HCT116 (cell line): ENCODE data around the gene HDGF. TPM values are rescaled to one million over a fixed set of nuclear protein-coding genes. Genes with fewer than 3 reads are reported as not detected.

Experiments used
- ATAC-seq: fragments of 200-7000 bp; cut with Tn5 transposase; 2 replicates; pipeline ENCODE4 v1.9.1; 2020; ENCODE audit warnings: mild to moderate bottlenecking, moderate library complexity
- BruUV-seq: library from RNA; stranded (reverse); fragments of 400-500 nt; replicated peaks from 2 replicates; lab custom pipeline; 2021; lab: Mats Ljungman, UMichigan
- CTCF ChIA-PET: fragments of 300-600 bp; sonication (Branson Sonifier 250); formaldehyde crosslinking; loops from one replicate; lab custom pipeline; 2021; ENCODE audit warnings: antibody characterized with exemption; lab: Charles Lee
- POLR2A ChIA-PET: fragments of 300-600, 350-600 bp; sonication (Branson Sonifier 250); formaldehyde crosslinking; loops from one replicate; lab custom pipeline; 2021; ENCODE audit warnings: antibody characterized with exemption; lab: Charles Lee
- RAD21 ChIA-PET, 2 experiments: fragments of 300-600 bp; sonication (Branson Sonifier 250); formaldehyde crosslinking; loops; one replicate each; lab custom pipeline; 2023; ENCODE audit warnings: low total read pairs in 2 of 2; ENCODE audit not compliant: uncharacterized antibody in 2 of 2, unreplicated experiment in 2 of 2, low non-redundant PET in 1 of 2; lab: Charles Lee
- DNase-seq: peaks from one replicate; pipeline ENCODE4 v3.0.0-alpha.2; 2010; ENCODE audit warnings: low read depth, low spot score
- H2AFZ ChIP-seq: fragments of 200-600 bp; shearing (Covaris generic), sonication (generic); 2 replicates; pipeline ENCODE4 v1.6.1; 2017; ENCODE audit warnings: low read depth, mixed run types, mixed read lengths, antibody characterized with exemption, low read length; ENCODE audit not compliant: poor library complexity, severe bottlenecking
- H3K27ac ChIP-seq: 2 replicates; pipeline ENCODE4 v1.5.1; 2012; ENCODE audit warnings: low read depth, low read length
- H3K27me3 ChIP-seq: fragments of 200-600 bp; sonication (generic); 2 replicates; pipeline ENCODE4 v1.6.1; 2016; ENCODE audit warnings: mixed run types, low read length, mixed read lengths; ENCODE audit not compliant: insufficient read depth
- H3K36me3 ChIP-seq, 2 experiments: fragments of 200-500 bp in 1 of 2; fragments of 200-600 bp in 1 of 2; sonication (Bioruptor generic) in 1 of 2; sonication (generic) in 1 of 2; 2 replicates each; pipeline versions ENCODE4 v1.5.1 to v1.6.1; 2014 to 2016; ENCODE audit warnings: low read length in 2 of 2, inconsistent platforms in 1 of 2, mixed read lengths in 1 of 2, mixed run types in 1 of 2; ENCODE audit not compliant: insufficient read depth in 2 of 2, control insufficient read depth in 1 of 2
- H3K4me1 ChIP-seq, 2 experiments: fragments of 200-600 bp in 1 of 2; sonication (generic) in 1 of 2; 2 replicates each; pipeline versions ENCODE4 v1.5.1 to v1.6.1; 2012 to 2017; ENCODE audit warnings: low read length in 2 of 2, inconsistent platforms in 1 of 2, mild to moderate bottlenecking in 1 of 2, mixed read lengths in 1 of 2, mixed run types in 1 of 2, moderate library complexity in 1 of 2; ENCODE audit not compliant: insufficient read depth in 2 of 2, control insufficient read depth in 1 of 2
- H3K4me2 ChIP-seq: fragments of 200-600 bp; sonication (generic); 2 replicates; pipeline ENCODE4 v1.6.1; 2017; ENCODE audit warnings: mixed run types, low read length, mixed read lengths
- H3K4me3 ChIP-seq, 2 experiments: fragments of 200-600 bp in 1 of 2; sonication (generic) in 1 of 2; replicated peaks in 1 of 2; 2 replicates each; pipeline ENCODE4 v1.5.1; 2011 to 2016; ENCODE audit warnings: low read length in 2 of 2, control low read depth in 1 of 2, low read depth in 1 of 2, mild to moderate bottlenecking in 1 of 2, mixed read lengths in 1 of 2, mixed run types in 1 of 2
- H3K79me2 ChIP-seq: fragments of 200-600 bp; sonication (generic); 2 replicates; pipeline ENCODE4 v1.6.1; 2017; ENCODE audit warnings: mild to moderate bottlenecking, mixed run types, low read length, moderate library complexity, mixed read lengths; ENCODE audit not compliant: insufficient read depth
- H3K9ac ChIP-seq: fragments of 200-600 bp; sonication (generic); 2 replicates; pipeline ENCODE4 v1.6.1; 2016; ENCODE audit warnings: low read length, mixed read lengths
- H3K9me2 ChIP-seq: fragments of 200-600 bp; sonication (generic), shearing (Covaris generic); 2 replicates; pipeline ENCODE4 v1.6.1; 2017; ENCODE audit warnings: mixed run types, mild to moderate bottlenecking, moderate library complexity; ENCODE audit not compliant: insufficient read depth
- H3K9me3 ChIP-seq, 2 experiments: fragments of 200-500 bp in 1 of 2; fragments of 200-600 bp in 1 of 2; sonication (Bioruptor generic) in 1 of 2; sonication (generic) in 1 of 2; 2 replicates each; pipeline ENCODE4 v1.6.1; 2014 to 2017; ENCODE audit warnings: low read length in 2 of 2, mixed read lengths in 2 of 2, inconsistent platforms in 1 of 2, low read depth in 1 of 2, mild to moderate bottlenecking in 1 of 2, mixed run types in 1 of 2, moderate library complexity in 1 of 2; ENCODE audit not compliant: control insufficient read depth in 1 of 2, insufficient read depth in 1 of 2
- H4K20me1 ChIP-seq: fragments of 200-600 bp; sonication (generic), shearing (Covaris generic); 2 replicates; pipeline ENCODE4 v1.6.1; 2017; ENCODE audit warnings: mixed run types, mild to moderate bottlenecking, moderate library complexity; ENCODE audit not compliant: insufficient read depth
- EGR1 ChIP-seq: IDR thresholded peaks from 2 replicates; pipeline ENCODE4 v1.6.1; 2012; ENCODE audit warnings: low read depth
- EZH2 ChIP-seq: fragments of 200-600 bp; sonication (generic); IDR thresholded peaks from 2 replicates; pipeline ENCODE4 v1.6.1; 2017; ENCODE audit warnings: antibody characterized with exemption, mixed run types
- EZH2phosphoT487 ChIP-seq: fragments of 200-600 bp; IDR thresholded peaks from 2 replicates; pipeline ENCODE4 v1.6.1; 2018; ENCODE audit warnings: antibody characterized with exemption, borderline replicate concordance
- FOSL1 ChIP-seq: IDR thresholded peaks from 2 replicates; pipeline ENCODE4 v1.6.1; 2012; ENCODE audit warnings: low read depth
- REST ChIP-seq: IDR thresholded peaks from 2 replicates; pipeline ENCODE4 v1.6.1; 2012; ENCODE audit warnings: low read depth
- intact Hi-C: fragments of 100-400 bp; cut with micrococcal nuclease; formaldehyde crosslinking; loops from 2 replicates; pipeline ENCODE4 v1.10.0; 2022
- total RNA-seq: library from RNA; stranded (reverse); gene quantifications from one replicate; pipeline ENCODE4 v1.2.1, GENCODE V29; 2021; ENCODE audit not compliant: unreplicated experiment
- TF ChIP-seq, protein P1 (sequence below): IDR thresholded peaks from 2 replicates; pipeline ENCODE4 v1.6.1; 2012

The HDGF gene
- total RNA-seq, 1 experiment from 2014 or later, result 304 TPM

- ChIA-PET CTCF (interaction anchor here (1.6 kb wide), 1 partner anchor 65 kb away, joined by 6 read pairs; no protein-coding TSS in a partner anchor), POLR2A (no interaction called here), RAD21 (no interaction called here)
- no peak overlapping the region for H2AFZ ChIP-seq
- TF ChIP-seq, protein P1, sequence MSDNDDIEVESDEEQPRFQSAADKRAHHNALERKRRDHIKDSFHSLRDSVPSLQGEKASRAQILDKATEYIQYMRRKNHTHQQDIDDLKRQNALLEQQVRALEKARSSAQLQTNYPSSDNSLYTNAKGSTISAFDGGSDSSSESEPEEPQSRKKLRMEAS, result no peak
- TF ChIP-seq EZH2 (no peak), FOSL1 (no peak), EZH2phosphoT487 (no peak), REST (no peak), EGR1 (no peak)
- H3K27ac ChIP-seq, result no peak overlapping the region
- ATAC-seq (no peak), DNase-seq (no peak)
- BruUV-seq, result no TSS peak
- H3K9me3 ChIP-seq, result no peaks in the 10 kb centered on the region
- H3K9me2 ChIP-seq, result no peaks in the 10 kb centered on the region
- no peak overlapping the region for H3K4me3 ChIP-seq
- H3K36me3 ChIP-seq, result peaks cover 65 to 72% of the 10 kb centered on the region in 2 experiments
- intact Hi-C loops, result loop anchor here (5.0 kb wide), 1 partner anchor 133 kb away; no protein-coding TSS in a partner anchor
- H3K4me1 ChIP-seq, result peaks cover 2 to 8% of the 10 kb centered on the region in 2 experiments; a peak in 2 of 4 replicates
- no peak overlapping the region for H3K9ac ChIP-seq
- no peak overlapping the region for H3K4me2 ChIP-seq
- peaks cover 17% of the 10 kb centered on the region for H3K79me2 ChIP-seq
- H4K20me1 ChIP-seq, result 0 out of 2 replicates have a peak, but pooled peaks cover 4% of the 10 kb centered on the region
- no peaks in the 10 kb centered on the region for H3K27me3 ChIP-seq
These were observed 43.3 kb upstream of the HDGF start for GRCh38 chr1:156794506-156795373.
